Ishikawa (cell line): ENCODE measurements around the gene PKD2.

Source experiments
- CEBPB ChIP-seq: IDR thresholded peaks from 2 replicates; pipeline ENCODE4 v1.6.1; 2012
- CREB1 ChIP-seq: IDR thresholded peaks from 2 replicates; pipeline ENCODE4 v1.6.1; 2012; ENCODE audit warnings: low read depth
- EGR1 ChIP-seq: IDR thresholded peaks from 2 replicates; pipeline ENCODE4 v1.6.1; 2012
- EP300 ChIP-seq: IDR thresholded peaks from 2 replicates; pipeline ENCODE4 v1.6.1; 2012; ENCODE audit warnings: borderline replicate concordance
- FOXM1 ChIP-seq: IDR thresholded peaks from 2 replicates; pipeline ENCODE4 v1.6.1; 2012; ENCODE audit warnings: low read depth, borderline replicate concordance
- MAX ChIP-seq: IDR thresholded peaks from 2 replicates; pipeline ENCODE4 v1.6.1; 2012
- NFIC ChIP-seq: IDR thresholded peaks from 2 replicates; pipeline ENCODE4 v1.6.1; 2012
- RAD21 ChIP-seq: IDR thresholded peaks from 2 replicates; pipeline ENCODE4 v1.6.1; 2012; ENCODE audit warnings: low read depth
- TAF1 ChIP-seq: IDR thresholded peaks from 2 replicates; pipeline ENCODE4 v1.6.1; 2012; ENCODE audit warnings: low read depth, mild to moderate bottlenecking
- TCF12 ChIP-seq: IDR thresholded peaks from 2 replicates; pipeline ENCODE4 v1.6.1; 2012; ENCODE audit warnings: low read depth
- TEAD4 ChIP-seq: IDR thresholded peaks from 2 replicates; pipeline ENCODE4 v1.6.1; 2012
- USF1 ChIP-seq: IDR thresholded peaks from 2 replicates; pipeline ENCODE4 v1.6.1; 2012
- YY1 ChIP-seq: IDR thresholded peaks from 2 replicates; pipeline ENCODE4 v1.6.1; 2012; ENCODE audit warnings: low read depth
- ZBTB7A ChIP-seq: IDR thresholded peaks from 2 replicates; pipeline ENCODE4 v1.6.1; 2012; ENCODE audit warnings: low read depth

GRCh38 chr4:87967193-87967592 is 40.2 kb upstream of the PKD2 start:
- TF ChIP-seq MAX, result no peak
- TF ChIP-seq USF1, result no peak
- TF ChIP-seq ZBTB7A, result no peak
- TF ChIP-seq YY1, result no peak
- no peak for TF ChIP-seq CEBPB
- TF ChIP-seq NFIC, result no peak
- no peak for TF ChIP-seq EP300
- TF ChIP-seq RAD21, result no peak
- TF ChIP-seq TAF1, result no peak
- TF ChIP-seq CREB1, result no peak
- TF ChIP-seq EGR1, result no peak
- TF ChIP-seq TEAD4, result no peak
- no peak for TF ChIP-seq TCF12
- no peak for TF ChIP-seq FOXM1
